Ishikawa (cell line): Measurements from ENCODE around the gene ZNF688.

Source experiments
- CEBPB ChIP-seq: IDR thresholded peaks from 2 replicates; pipeline ENCODE4 v1.6.1; 2012
- CREB1 ChIP-seq: IDR thresholded peaks from 2 replicates; pipeline ENCODE4 v1.6.1; 2012; ENCODE audit warnings: low read depth
- EGR1 ChIP-seq: IDR thresholded peaks from 2 replicates; pipeline ENCODE4 v1.6.1; 2012
- EP300 ChIP-seq: IDR thresholded peaks from 2 replicates; pipeline ENCODE4 v1.6.1; 2012; ENCODE audit warnings: borderline replicate concordance
- FOXM1 ChIP-seq: IDR thresholded peaks from 2 replicates; pipeline ENCODE4 v1.6.1; 2012; ENCODE audit warnings: low read depth, borderline replicate concordance
- RAD21 ChIP-seq: IDR thresholded peaks from 2 replicates; pipeline ENCODE4 v1.6.1; 2012; ENCODE audit warnings: low read depth
- REST ChIP-seq: IDR thresholded peaks from 2 replicates; pipeline ENCODE4 v1.6.1; 2012; ENCODE audit warnings: low read depth, mild to moderate bottlenecking
- TAF1 ChIP-seq: IDR thresholded peaks from 2 replicates; pipeline ENCODE4 v1.6.1; 2012; ENCODE audit warnings: low read depth, mild to moderate bottlenecking
- TCF12 ChIP-seq: IDR thresholded peaks from 2 replicates; pipeline ENCODE4 v1.6.1; 2012; ENCODE audit warnings: low read depth
- TEAD4 ChIP-seq: IDR thresholded peaks from 2 replicates; pipeline ENCODE4 v1.6.1; 2012
- YY1 ChIP-seq: IDR thresholded peaks from 2 replicates; pipeline ENCODE4 v1.6.1; 2012; ENCODE audit warnings: low read depth
- ZBTB7A ChIP-seq: IDR thresholded peaks from 2 replicates; pipeline ENCODE4 v1.6.1; 2012; ENCODE audit warnings: low read depth
- TF ChIP-seq, protein P1 (sequence below): IDR thresholded peaks from 2 replicates; pipeline ENCODE4 v1.6.1; 2012

GRCh38 chr16:30532285-30533145, 39.0 kb downstream of the ZNF688 start:
- TF ChIP-seq EP300: no peak
- TF ChIP-seq FOXM1: no peak
- TF ChIP-seq ZBTB7A: no peak
- no peak for TF ChIP-seq TCF12
- no peak for TF ChIP-seq EGR1
- TF ChIP-seq RAD21: no peak
- no peak for TF ChIP-seq TAF1
- no peak for TF ChIP-seq YY1
- TF ChIP-seq, protein P1, sequence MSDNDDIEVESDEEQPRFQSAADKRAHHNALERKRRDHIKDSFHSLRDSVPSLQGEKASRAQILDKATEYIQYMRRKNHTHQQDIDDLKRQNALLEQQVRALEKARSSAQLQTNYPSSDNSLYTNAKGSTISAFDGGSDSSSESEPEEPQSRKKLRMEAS: no peak
- no peak for TF ChIP-seq CEBPB
- no peak for TF ChIP-seq TEAD4
- no peak for TF ChIP-seq REST
- TF ChIP-seq CREB1: no peak
